GM23248 (cell line): ENCODE measurements around the gene GPATCH8. TPM values are rescaled to one million over a fixed set of nuclear protein-coding genes. Genes with fewer than 3 reads are reported as not detected.

Experiments
- DNase-seq: peaks from one replicate; pipeline ENCODE4 v3.0.0-alpha.2; 2015
- H2AFZ ChIP-seq: fragments of 200-600 bp; sonication (generic); 2 replicates; pipeline ENCODE4 v1.6.1; 2016; ENCODE audit warnings: antibody characterized with exemption
- H3F3A ChIP-seq: fragments of 200-600 bp; sonication (generic); 2 replicates; pipeline ENCODE4 v1.6.1; 2016; ENCODE audit warnings: mild to moderate bottlenecking, antibody characterized with exemption, mixed run types; ENCODE audit not compliant: insufficient read depth
- H3K27ac ChIP-seq: fragments of 200-600 bp; sonication (generic); 2 replicates; pipeline ENCODE4 v1.5.1; 2016; ENCODE audit warnings: mild to moderate bottlenecking
- H3K27me3 ChIP-seq: fragments of 200-600 bp; sonication (generic); replicated peaks from 2 replicates; pipeline ENCODE4 v1.6.1; 2016; ENCODE audit warnings: mild to moderate bottlenecking; ENCODE audit not compliant: insufficient read depth
- H3K36me3 ChIP-seq: fragments of 200-600 bp; sonication (generic); 2 replicates; pipeline ENCODE4 v1.6.1; 2016; ENCODE audit warnings: low read depth, mild to moderate bottlenecking
- H3K4me1 ChIP-seq: fragments of 200-600 bp; sonication (generic); 2 replicates; pipeline ENCODE4 v1.6.1; 2016; ENCODE audit warnings: mild to moderate bottlenecking; ENCODE audit not compliant: insufficient read depth
- H3K4me2 ChIP-seq: fragments of 200-600 bp; sonication (generic); one replicate; pipeline ENCODE4 v1.6.1; 2016; ENCODE audit warnings: mild to moderate bottlenecking; ENCODE audit not compliant: unreplicated experiment
- H3K4me3 ChIP-seq: fragments of 200-600 bp; sonication (generic); 2 replicates; pipeline ENCODE4 v1.5.1; 2016; ENCODE audit warnings: mild to moderate bottlenecking
- H3K79me2 ChIP-seq: fragments of 200-600 bp; sonication (generic); 2 replicates; pipeline ENCODE4 v1.6.1; 2016; ENCODE audit warnings: mild to moderate bottlenecking; ENCODE audit not compliant: insufficient read depth
- H3K9ac ChIP-seq: fragments of 200-600 bp; sonication (generic); 2 replicates; pipeline ENCODE4 v1.6.1; 2016; ENCODE audit warnings: mild to moderate bottlenecking
- H3K9me2 ChIP-seq: fragments of 200-600 bp; sonication (generic); 2 replicates; pipeline ENCODE4 v1.6.1; 2016; ENCODE audit warnings: mixed run types, mild to moderate bottlenecking, moderate library complexity; ENCODE audit not compliant: insufficient read depth
- H3K9me3 ChIP-seq: fragments of 200-600 bp; sonication (generic); one replicate; pipeline ENCODE4 v1.6.1; 2017; ENCODE audit warnings: low read depth
- H4K20me1 ChIP-seq: fragments of 200-600 bp; sonication (generic); 2 replicates; pipeline ENCODE4 v1.6.0; 2016; ENCODE audit not compliant: insufficient read depth
- EZH2 ChIP-seq: fragments of 200-600 bp; sonication (generic); IDR thresholded peaks from 2 replicates; pipeline ENCODE4 v1.6.1; 2018; ENCODE audit warnings: antibody characterized with exemption, mild to moderate bottlenecking; ENCODE audit not compliant: insufficient read depth, poor library complexity, severe bottlenecking
- EZH2phosphoT487 ChIP-seq: fragments of 200-600 bp; sonication (generic); IDR thresholded peaks from 2 replicates; pipeline ENCODE4 v1.6.1; 2018; ENCODE audit warnings: antibody characterized with exemption, moderate library complexity, mild to moderate bottlenecking, low read depth; ENCODE audit not compliant: insufficient read depth
- whole genome bisulfite sequencing, 2 experiments: methylation state at CpG; one replicate each; pipeline ENCODE4 v1.1.6; 2015 to 2017; ENCODE audit warnings: low lambda C conversion rate in 2 of 2, low coverage in 1 of 2; ENCODE audit errors: missing lambda C conversion rate in 2 of 2; 5-methylcytosine and 5-hydroxymethylcytosine counted together
- in situ Hi-C: fragments of 300-500 bp; cut with MboI; formaldehyde crosslinking; loops from 2 replicates; pipeline ENCODE4 v1.15.0; 2020
- polyA plus RNA-seq: library from polyadenylated mRNA; unstranded; fragments of >200 nt; fragmentation: Nextera tagmentation; extraction: Ambion mirVana; gene quantifications from 2 replicates; pipeline ENCODE4 v1.2.1, GENCODE V29; 2016
- total RNA-seq: library from RNA; depleted of rRNA; stranded (reverse); fragments of >200 nt; shearing (Covaris generic); gene quantifications from 2 replicates; pipeline ENCODE4 v1.2.3, GENCODE V29; 2014

GPATCH8 gene
- total and polyA plus RNA-seq, 2 experiments from 2014 or later: 18.0 to 28.4 TPM

GRCh38 chr17:44448412-44448811 lies 54.8 kb downstream of the GPATCH8 start:
- no peaks in the 10 kb centered on the region; the same call in 1 of the 2 replicates for H4K20me1 ChIP-seq
- no peak overlapping the region for H3K27ac ChIP-seq
- H3F3A ChIP-seq: peaks cover 4% of the 10 kb centered on the region; the same call in 1 of the 2 replicates
- H2AFZ ChIP-seq: no peak overlapping the region
- no peak overlapping the region for H3K9ac ChIP-seq
- H3K4me2 ChIP-seq: no peak overlapping the region
- in situ Hi-C loops: no loop called here
- no peaks in the 10 kb centered on the region for H3K27me3 ChIP-seq
- no peaks in the 10 kb centered on the region; the same call in 1 of the 2 replicates for H3K4me1 ChIP-seq
- H3K79me2 ChIP-seq: peaks cover 93% of the 10 kb centered on the region
- H3K4me3 ChIP-seq: no peak overlapping the region
- no peak for TF ChIP-seq EZH2phosphoT487
- no peak for TF ChIP-seq EZH2
- H3K9me2 ChIP-seq: no peaks in the 10 kb centered on the region
- WGBS, 2 experiments: 100% methylated on average over 1 of the region's 1 CpG
- H3K9me3 ChIP-seq: no peaks in the 10 kb centered on the region
- no peak for DNase-seq
- no peaks in the 10 kb centered on the region for H3K36me3 ChIP-seq

GRCh38 chr17:44444735-44445105 lies 58.5 kb downstream of the GPATCH8 start:
- Histone ChIP-seq H3K9ac (no peak overlapping the region), H3K27ac (no peak overlapping the region), H3F3A (peaks cover 4% of the 10 kb centered on the region; the same call in 1 of the 2 replicates)

DNA sequence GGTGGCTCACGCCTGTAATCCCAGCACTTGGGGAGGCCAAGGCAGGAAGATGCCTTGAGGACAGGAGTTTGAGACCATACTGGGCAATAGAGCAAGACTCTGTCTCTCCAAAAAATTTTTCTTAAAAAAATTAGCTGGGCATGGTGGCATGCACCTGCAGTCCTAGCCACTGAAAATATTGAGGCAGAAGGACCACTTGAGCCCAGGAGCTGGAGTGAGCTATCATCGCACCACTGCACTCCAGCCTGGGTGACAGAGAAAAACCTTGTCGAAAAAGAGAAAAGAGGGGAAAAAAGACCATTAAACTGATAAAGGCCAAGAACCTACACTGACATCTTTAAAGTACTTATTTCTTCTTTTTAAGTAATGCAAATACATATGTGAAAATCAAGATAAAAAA lies 60.4 kb downstream of the GPATCH8 start:
- Histone ChIP-seq H2AFZ (no peak overlapping the region), H3K4me3 (no peak overlapping the region), H3F3A (peaks cover 4% of the 10 kb centered on the region; the same call in 1 of the 2 replicates), H3K27ac (no peak overlapping the region), H3K9me2 (no peaks in the 10 kb centered on the region), H3K9ac (no peak overlapping the region), H3K79me2 (peaks cover 93% of the 10 kb centered on the region), H3K27me3 (no peaks in the 10 kb centered on the region), H3K4me1 (no peaks in the 10 kb centered on the region; the same call in 1 of the 2 replicates), H3K36me3 (no peaks in the 10 kb centered on the region), H4K20me1 (no peaks in the 10 kb centered on the region), H3K9me3 (no peaks in the 10 kb centered on the region), H3K4me2 (no peak overlapping the region)
- in situ Hi-C loops: no loop called here
- 96% methylated on average over 3 of the region's 3 CpGs for WGBS, 2 experiments
- no peak for TF ChIP-seq EZH2
- no peak for TF ChIP-seq EZH2phosphoT487
- DNase-seq: no peak

More at GRCh38 chr17:44444735-44445105, 58.5 kb downstream of the GPATCH8 start:
- Histone ChIP-seq H3K36me3 (no peaks in the 10 kb centered on the region), H3K27me3 (no peaks in the 10 kb centered on the region), H3K9me2 (no peaks in the 10 kb centered on the region), H3K9me3 (no peaks in the 10 kb centered on the region), H2AFZ (no peak overlapping the region), H3K4me1 (no peaks in the 10 kb centered on the region; the same call in 1 of the 2 replicates), H3K4me2 (no peak overlapping the region), H3K79me2 (peaks cover 90% of the 10 kb centered on the region), H3K4me3 (no peak overlapping the region), H4K20me1 (no peaks in the 10 kb centered on the region)
- 82 to 88% methylated on average over 6 of the region's 6 CpGs for WGBS, 2 experiments
- in situ Hi-C loops: no loop called here
- DNase-seq: peak; percentile 50
- TF ChIP-seq EZH2: no peak
- no peak for TF ChIP-seq EZH2phosphoT487

GRCh38 chr17:44439168-44439567 lies 64.0 kb downstream of the GPATCH8 start:
- Histone ChIP-seq H3K27ac (no peak overlapping the region), H3K9ac (no peak overlapping the region), H3F3A (no peaks in the 10 kb centered on the region), H2AFZ (no peak overlapping the region), H3K4me1 (no peaks in the 10 kb centered on the region), H3K9me2 (no peaks in the 10 kb centered on the region), H3K9me3 (no peaks in the 10 kb centered on the region), H4K20me1 (no peaks in the 10 kb centered on the region), H3K4me3 (no peak overlapping the region), H3K36me3 (peaks cover 9% of the 10 kb centered on the region), H3K4me2 (no peak overlapping the region), H3K27me3 (no peaks in the 10 kb centered on the region), H3K79me2 (peaks cover 78% of the 10 kb centered on the region)
- no peak for DNase-seq
- 85 to 90% methylated on average over 3 of the region's 3 CpGs for WGBS, 2 experiments
- TF ChIP-seq EZH2phosphoT487: no peak
- TF ChIP-seq EZH2: no peak
- in situ Hi-C loops: no loop called here

DNA sequence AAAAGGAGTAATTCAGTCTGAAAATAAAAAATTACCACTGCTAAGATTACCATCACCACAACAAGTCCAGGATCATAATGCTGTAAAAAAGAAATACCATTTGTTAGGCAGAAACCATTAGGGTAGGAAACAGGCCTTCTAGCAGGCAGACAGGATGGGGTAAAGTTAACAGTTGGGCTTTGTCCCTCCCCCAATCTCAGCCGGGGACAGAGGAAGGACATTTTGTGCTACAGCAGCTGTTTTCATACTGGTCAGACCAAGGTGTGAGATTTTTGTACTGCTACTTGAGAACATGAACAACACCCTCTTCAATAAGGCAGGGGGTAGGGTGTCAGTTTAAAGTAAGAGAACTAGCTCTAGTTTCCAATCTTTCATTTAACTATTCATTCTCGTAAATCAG lies 64.6 kb downstream of the GPATCH8 start:
- in situ Hi-C loops: no loop called here
- TF ChIP-seq EZH2phosphoT487 (no peak), EZH2 (no peak)
- H2AFZ ChIP-seq: no peak overlapping the region
- WGBS, 2 experiments: 50 to 55% methylated on average over 2 of the region's 2 CpGs
- no peak overlapping the region for H3K27ac ChIP-seq
- H3F3A ChIP-seq: no peaks in the 10 kb centered on the region
- H3K4me1 ChIP-seq: no peaks in the 10 kb centered on the region
- no peak for DNase-seq
- peaks cover 72% of the 10 kb centered on the region for H3K79me2 ChIP-seq
- H3K9me2 ChIP-seq: no peaks in the 10 kb centered on the region
- no peaks in the 10 kb centered on the region for H3K9me3 ChIP-seq
- no peak overlapping the region for H3K4me2 ChIP-seq
- no peak overlapping the region for H3K9ac ChIP-seq
- H3K4me3 ChIP-seq: no peak overlapping the region
- H3K27me3 ChIP-seq: no peaks in the 10 kb centered on the region
- no peaks in the 10 kb centered on the region for H4K20me1 ChIP-seq
- peaks cover 12% of the 10 kb centered on the region for H3K36me3 ChIP-seq
